ENCODE measurements around the gene NEURL1. TPM values are rescaled to one million over a fixed set of nuclear protein-coding genes. Genes with fewer than 3 reads are reported as not detected.
A peak's percentile ranks its signal among the peaks of the same experiment; 100 is the strongest.

Gene NEURL1
- total and polyA plus RNA-seq, 4 donors = 0.14 to 2.0 (median 0.74) TPM

GRCh38 chr10:103449208-103450144 is 44.0 kb upstream of the NEURL1 start:
- Histone ChIP-seq H3K4me1 (ENCODE audit: control insufficient read depth in 5 of 5, insufficient read depth in 5 of 5, low read length in 5 of 5) (peaks cover 0 to 37% (median 10%) of the 10 kb centered on the region in 5 donors), H3K9me3 (ENCODE audit: control insufficient read depth in 4 of 4, insufficient read depth in 3 of 4, low read length in 3 of 4) (no peaks in the 10 kb centered on the region), H3K36me3 (ENCODE audit: control insufficient read depth in 4 of 4, insufficient read depth in 4 of 4, low read length in 4 of 4) (peaks cover 0 to 33% (median 18%) of the 10 kb centered on the region in 4 donors), H3K27ac (ENCODE audit: low read depth in 1 of 2, low read length in 1 of 2) (peak overlapping the region in 1 of 2 donors; percentile 16), H3K9ac (ENCODE audit: insufficient read depth in 1 of 2, low read length in 2 of 2) (no peak overlapping the region), H3K4me3 (no peak overlapping the region), H3K27me3 (ENCODE audit: control insufficient read depth in 3 of 3, insufficient read depth in 3 of 3, low read length in 2 of 3) (no peaks in the 10 kb centered on the region)
- DNase-seq = no peak
- TF ChIP-seq CTCF (IDR thresholded peaks at IDR 0.05; ENCODE audit: control extremely low read depth, extremely low read depth) = no peak
- WGBS, 2 donors = 83 to 88% methylated on average over 34 of the region's 34 CpGs
- no peak for ATAC-seq (ENCODE audit: insufficient read depth, low FRiP score)

GRCh38 chr10:103450201-103450695 is 43.3 kb upstream of the NEURL1 start:
- Histone ChIP-seq H3K27ac (ENCODE audit: low read depth in 1 of 2, low read length in 1 of 2) (peak overlapping the region in 1 of 2 donors; percentile 87), H3K27me3 (ENCODE audit: control insufficient read depth in 3 of 3, insufficient read depth in 3 of 3, low read length in 2 of 3) (no peaks in the 10 kb centered on the region), H3K4me1 (ENCODE audit: control insufficient read depth in 5 of 5, insufficient read depth in 5 of 5, low read length in 5 of 5) (peaks cover 0 to 35% (median 10%) of the 10 kb centered on the region in 5 donors), H3K9ac (ENCODE audit: insufficient read depth in 1 of 2, low read length in 2 of 2) (no peak overlapping the region), H3K9me3 (ENCODE audit: control insufficient read depth in 4 of 4, insufficient read depth in 3 of 4, low read length in 3 of 4) (no peaks in the 10 kb centered on the region), H3K4me3 (no peak overlapping the region), H3K36me3 (ENCODE audit: control insufficient read depth in 4 of 4, insufficient read depth in 4 of 4, low read length in 4 of 4) (peaks cover 0 to 27% (median 14%) of the 10 kb centered on the region in 4 donors)
- no peak for ATAC-seq (ENCODE audit: insufficient read depth, low FRiP score)
- no peak for DNase-seq
- 84 to 91% methylated on average over 12 of the region's 12 CpGs for WGBS, 2 donors
- TF ChIP-seq CTCF (IDR thresholded peaks at IDR 0.05; ENCODE audit: control extremely low read depth, extremely low read depth) = no peak

GRCh38 chr10:103451091-103451813 is 42.3 kb upstream of the NEURL1 start:
- Histone ChIP-seq H3K9me3 (ENCODE audit: control insufficient read depth in 4 of 4, insufficient read depth in 3 of 4, low read length in 3 of 4) (no peaks in the 10 kb centered on the region), H3K27me3 (ENCODE audit: control insufficient read depth in 3 of 3, insufficient read depth in 3 of 3, low read length in 2 of 3) (no peaks in the 10 kb centered on the region), H3K36me3 (ENCODE audit: control insufficient read depth in 4 of 4, insufficient read depth in 4 of 4, low read length in 4 of 4) (peaks cover 0 to 19% (median 12%) of the 10 kb centered on the region in 4 donors), H3K27ac (ENCODE audit: low read depth in 1 of 2, low read length in 1 of 2) (peak overlapping the region; percentile 75 to 87), H3K4me3 (peak overlapping the region; percentile 72), H3K9ac (ENCODE audit: insufficient read depth in 1 of 2, low read length in 2 of 2) (peak overlapping the region; percentile 25 to 42), H3K4me1 (ENCODE audit: control insufficient read depth in 5 of 5, insufficient read depth in 5 of 5, low read length in 5 of 5) (peaks cover 0 to 28% (median 10%) of the 10 kb centered on the region in 5 donors)
- DNase-seq = peak; percentile 8 to 67 (median 21)
- TF ChIP-seq CTCF (IDR thresholded peaks at IDR 0.05; ENCODE audit: control extremely low read depth, extremely low read depth) = no peak
- 15 to 20% methylated on average over 14 of the region's 14 CpGs for whole genome bisulfite sequencing, 2 donors
- peak; percentile 36 for ATAC-seq (ENCODE audit: insufficient read depth, low FRiP score)
